B cell (primary cell): Measurements from ENCODE around the gene STK17A. TPM values are rescaled to one million over a fixed set of nuclear protein-coding genes. Genes with fewer than 3 reads are reported as not detected.

Source experiments
- ATAC-seq: fragments of 200-7000 bp; cut with Tn5 transposase; one replicate; pipeline ENCODE4 v1.10.0; 2021; ENCODE audit warnings: low read depth, mild to moderate bottlenecking, moderate number of reproducible peaks, moderate library complexity
- CTCF ChIA-PET: fragments of 350-600 bp; sonication (Branson Sonifier 250); formaldehyde crosslinking; loops from one replicate; lab custom pipeline; 2021; ENCODE audit warnings: antibody characterized with exemption, inconsistent platforms; lab: Charles Lee
- POLR2A ChIA-PET: fragments of 350-600 bp; sonication (Branson Sonifier 250); formaldehyde crosslinking; loops from one replicate; lab custom pipeline; 2021; ENCODE audit warnings: antibody characterized with exemption; lab: Charles Lee
- DNase-seq: peaks from one replicate; pipeline ENCODE4 v3.0.0; 2013
- H2AFZ ChIP-seq: 2 replicates; pipeline ENCODE4 v1.6.1; 2012; ENCODE audit warnings: mild to moderate bottlenecking, low read depth, low read length; ENCODE audit not compliant: insufficient read depth, poor library complexity, severe bottlenecking
- H3K27ac ChIP-seq, 2 donors: 1 replicate in 1 of 2; 2 replicates in 1 of 2; pipeline ENCODE4 v1.5.1; 2012 to 2013; ENCODE audit warnings: low read length in 2 of 2, mild to moderate bottlenecking in 2 of 2, moderate library complexity in 1 of 2
- H3K27me3 ChIP-seq, 4 experiments: fragments of 200-600 bp in 1 of 4; sonication (generic) in 1 of 4; replicated peaks in 1 of 4; 1 replicate in 2 of 4; 2 replicates in 2 of 4; pipeline versions ENCODE4 v1.6.1 to v1.7.0; 2013 to 2016; ENCODE audit warnings: low read length in 3 of 4, mild to moderate bottlenecking in 2 of 4, mixed read lengths in 1 of 4, moderate library complexity in 1 of 4; ENCODE audit not compliant: insufficient read depth in 4 of 4, control insufficient read depth in 3 of 4; ENCODE audit errors: control extremely low read depth in 1 of 4
- H3K36me3 ChIP-seq, 2 experiments: replicated peaks in 1 of 2; 1 replicate in 1 of 2; 2 replicates in 1 of 2; pipeline versions ENCODE4 v1.6.1 to v1.7.1; 2013; ENCODE audit warnings: low read length in 1 of 2; ENCODE audit not compliant: insufficient read depth in 2 of 2, control insufficient read depth in 1 of 2; ENCODE audit errors: control extremely low read depth in 1 of 2, extremely low read depth in 1 of 2
- H3K4me1 ChIP-seq, 2 donors: fragments of 200-600 bp in 1 of 2; sonication (generic) in 1 of 2; 1 replicate in 1 of 2; 2 replicates in 1 of 2; pipeline versions ENCODE4 v1.5.1 to v1.6.1; 2013 to 2017; ENCODE audit warnings: low read length in 2 of 2; ENCODE audit not compliant: control insufficient read depth in 2 of 2, insufficient read depth in 2 of 2
- H3K4me2 ChIP-seq: replicated peaks from 2 replicates; pipeline ENCODE3; 2012; ENCODE audit warnings: mild to moderate bottlenecking, low read depth, low read length; ENCODE audit not compliant: poor library complexity, severe bottlenecking
- H3K4me3 ChIP-seq, 5 experiments: fragments of 200-600 bp in 1 of 5; sonication (generic) in 1 of 5; 1 replicate in 3 of 5; 2 replicates in 2 of 5; pipeline versions ENCODE4 v1.5.1 to v1.7.0; 2011 to 2016; ENCODE audit warnings: low read length in 4 of 5, mild to moderate bottlenecking in 4 of 5, low read depth in 2 of 5, control low read depth in 1 of 5, moderate library complexity in 1 of 5; ENCODE audit not compliant: insufficient read depth in 1 of 5; ENCODE audit errors: control extremely low read depth in 1 of 5, extremely low read depth in 1 of 5
- H3K79me2 ChIP-seq: fragments of 200-600 bp; sonication (generic); one replicate; pipeline ENCODE4 v1.6.0; 2016; ENCODE audit warnings: low read length; ENCODE audit not compliant: control insufficient read depth, insufficient read depth
- H3K9ac ChIP-seq: fragments of 200-600 bp; sonication (generic); 2 replicates; pipeline ENCODE4 v1.6.1; 2017; ENCODE audit warnings: mild to moderate bottlenecking, low read length, moderate library complexity
- H3K9me3 ChIP-seq, 3 donors: one replicate each; pipeline versions ENCODE4 v1.6.1 to v1.7.1; 2013; ENCODE audit warnings: low read length in 2 of 3; ENCODE audit not compliant: control insufficient read depth in 2 of 3, insufficient read depth in 1 of 3; ENCODE audit errors: control extremely low read depth in 1 of 3
- H4K20me1 ChIP-seq: 2 replicates; pipeline ENCODE4 v1.6.0; 2012; ENCODE audit warnings: mild to moderate bottlenecking, low read length; ENCODE audit not compliant: insufficient read depth, control insufficient read depth, poor library complexity, severe bottlenecking
- H3K27ac Mint-ChIP-seq: one replicate; pipeline ENCODE4 v1.8.0; 2021; ENCODE audit warnings: mixed read lengths
- H3K27me3 Mint-ChIP-seq: one replicate; pipeline ENCODE4 v1.8.0; 2021; ENCODE audit warnings: mixed read lengths
- H3K4me1 Mint-ChIP-seq: one replicate; pipeline ENCODE4 v1.8.0; 2021; ENCODE audit warnings: mixed read lengths
- H3K4me3 Mint-ChIP-seq: one replicate; pipeline ENCODE4 v1.8.0; 2021; ENCODE audit warnings: mixed read lengths
- H3K9me3 Mint-ChIP-seq: one replicate; pipeline ENCODE4 v1.8.0; 2022; ENCODE audit warnings: mixed read lengths; ENCODE audit not compliant: insufficient read depth
- EZH2 ChIP-seq: IDR thresholded peaks from 2 replicates; pipeline ENCODE4 v1.6.1; 2012; ENCODE audit warnings: borderline replicate concordance, low read depth, mild to moderate bottlenecking, moderate library complexity, low read length; ENCODE audit not compliant: insufficient read depth, poor library complexity, severe bottlenecking
- WGBS: methylation state at CpG from one replicate; pipeline ENCODE4 v1.1.5; 2013; ENCODE audit warnings: missing lambda C conversion rate; ENCODE audit not compliant: insufficient coverage; 5-methylcytosine and 5-hydroxymethylcytosine counted together
- intact Hi-C: fragments of 100-400 bp; cut with micrococcal nuclease; formaldehyde crosslinking; loops from one replicate; pipeline ENCODE4 v1.10.0; 2022
- polyA plus RNA-seq: library from polyadenylated mRNA; depleted of rRNA; stranded (reverse); fragments of >200 nt; gene quantifications from 2 replicates; pipeline ENCODE4 v1.2.3, GENCODE V29; 2012
- total RNA-seq, 2 donors: library from RNA; stranded (reverse); fragments of 120-200 nt in 1 of 2; gene quantifications; 1 replicate in 1 of 2; 2 replicates in 1 of 2; pipeline versions ENCODE4 v1.2.3 to v1.2.4, GENCODE V29; 2013 to 2022
- TF ChIP-seq, protein P1 (sequence below): fragments of 200-600 bp; IDR thresholded peaks from one replicate; pipeline ENCODE4 v1.8.0; 2022; ENCODE audit warnings: antibody characterized with exemption, mild to moderate bottlenecking

STK17A gene
- total and polyA plus RNA-seq, 2 donors (not counting 1 experiment from before 2014, with no cell fraction given) = 72.8 to 111 TPM

DNA sequence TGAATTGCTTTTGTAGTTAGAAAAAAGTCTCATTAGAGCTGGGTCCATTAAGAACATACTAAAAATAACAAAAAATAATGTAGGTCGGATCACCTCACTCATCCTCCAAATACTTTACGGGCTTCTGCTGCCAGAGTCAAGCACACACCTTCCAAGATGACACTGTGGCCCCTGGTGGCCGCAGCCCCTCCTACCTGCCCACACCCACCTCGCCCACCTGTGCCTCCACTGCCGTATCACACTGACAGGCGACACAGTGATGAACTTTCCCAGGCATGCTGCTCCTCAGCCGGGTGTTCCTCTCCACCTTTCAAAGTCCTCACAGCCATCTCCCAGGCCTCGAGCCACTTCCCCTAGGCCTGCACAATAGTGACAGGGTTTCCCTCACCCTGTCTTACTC lies 60.9 kb downstream of the STK17A start:
- no peaks in the 10 kb centered on the region for H3K27me3 ChIP-seq
- no peak overlapping the region for H2AFZ ChIP-seq
- peaks cover 71% of the 10 kb centered on the region for H3K79me2 ChIP-seq
- no peaks in the 10 kb centered on the region for H4K20me1 ChIP-seq
- DNase-seq (no peak), ATAC-seq (no peak)
- ChIA-PET POLR2A (interaction anchor here (0.8 to 1.8 kb wide), 2 partner anchors 57 to 61 kb away, joined by 3 to 4 read pairs; partner anchors contain the start of gene STK17A), CTCF (interaction anchor here (1.2 to 10.9 kb wide), 4 partner anchors 17 to 59 kb away, joined by 4 to 203 read pairs (median 8); partner anchors contain the start of gene STK17A)
- H3K9me3 ChIP-seq = no peaks in the 10 kb centered on the region
- WGBS = 81% methylated on average over 7 of the region's 8 CpGs
- Mint-ChIP-seq H3K4me3 (peak overlapping the region; percentile 18), H3K9me3 (no peaks in the 10 kb centered on the region), H3K27me3 (no peaks in the 10 kb centered on the region), H3K4me1 (peaks cover 82% of the 10 kb centered on the region), H3K27ac (peak overlapping the region; percentile 88)
- intact Hi-C loops = no loop called here
- H3K9ac ChIP-seq = no peak overlapping the region
- H3K27ac ChIP-seq = peak overlapping the region in 1 of 2 donors; percentile 97
- peak overlapping the region; percentile 23 for H3K4me2 ChIP-seq
- TF ChIP-seq, protein P1, sequence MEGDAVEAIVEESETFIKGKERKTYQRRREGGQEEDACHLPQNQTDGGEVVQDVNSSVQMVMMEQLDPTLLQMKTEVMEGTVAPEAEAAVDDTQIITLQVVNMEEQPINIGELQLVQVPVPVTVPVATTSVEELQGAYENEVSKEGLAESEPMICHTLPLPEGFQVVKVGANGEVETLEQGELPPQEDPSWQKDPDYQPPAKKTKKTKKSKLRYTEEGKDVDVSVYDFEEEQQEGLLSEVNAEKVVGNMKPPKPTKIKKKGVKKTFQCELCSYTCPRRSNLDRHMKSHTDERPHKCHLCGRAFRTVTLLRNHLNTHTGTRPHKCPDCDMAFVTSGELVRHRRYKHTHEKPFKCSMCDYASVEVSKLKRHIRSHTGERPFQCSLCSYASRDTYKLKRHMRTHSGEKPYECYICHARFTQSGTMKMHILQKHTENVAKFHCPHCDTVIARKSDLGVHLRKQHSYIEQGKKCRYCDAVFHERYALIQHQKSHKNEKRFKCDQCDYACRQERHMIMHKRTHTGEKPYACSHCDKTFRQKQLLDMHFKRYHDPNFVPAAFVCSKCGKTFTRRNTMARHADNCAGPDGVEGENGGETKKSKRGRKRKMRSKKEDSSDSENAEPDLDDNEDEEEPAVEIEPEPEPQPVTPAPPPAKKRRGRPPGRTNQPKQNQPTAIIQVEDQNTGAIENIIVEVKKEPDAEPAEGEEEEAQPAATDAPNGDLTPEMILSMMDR = no peak
- no peak for TF ChIP-seq EZH2
- no peak overlapping the region for H3K4me3 ChIP-seq
- peaks cover 0 to 63% of the 10 kb centered on the region in 2 experiments for H3K36me3 ChIP-seq
- peaks cover 63 to 67% of the 10 kb centered on the region in 2 donors for H3K4me1 ChIP-seq

DNA sequence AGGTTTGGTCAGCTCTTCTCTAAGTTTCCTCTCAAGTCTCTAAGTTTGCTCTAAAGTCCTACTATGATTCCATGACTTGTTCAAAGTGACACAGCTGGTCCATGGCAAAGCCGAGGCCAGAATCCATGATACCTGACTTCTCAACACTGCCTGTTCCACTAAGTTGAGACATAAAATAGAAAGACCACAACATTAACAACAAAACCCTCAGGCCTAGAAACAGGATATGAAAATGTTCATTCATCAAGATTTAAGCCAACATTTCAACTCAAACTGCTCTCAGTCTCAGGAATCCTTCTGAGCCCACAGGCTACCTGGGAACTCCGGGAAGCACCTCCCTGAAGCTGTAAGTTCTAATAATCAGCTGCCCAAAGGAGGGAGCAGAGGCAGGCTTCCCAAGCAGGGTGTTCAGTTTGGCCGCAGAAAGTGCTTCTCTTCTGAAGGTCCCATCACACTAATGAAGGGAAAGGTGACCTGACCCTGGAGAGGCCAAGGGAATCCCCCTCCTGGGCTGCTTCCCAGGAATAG lies 62.9 kb downstream of the STK17A start:
- Histone ChIP-seq H3K79me2 (peaks cover 56% of the 10 kb centered on the region), H3K27ac (peak overlapping the region; percentile 87 to 97), H3K9ac (peak overlapping the region; percentile 70), H3K4me1 (peaks cover 78 to 79% of the 10 kb centered on the region in 2 donors), H4K20me1 (no peaks in the 10 kb centered on the region), H3K4me2 (peak overlapping the region; percentile 76), H3K27me3 (no peaks in the 10 kb centered on the region), H3K9me3 (no peaks in the 10 kb centered on the region), H3K36me3 (peaks cover 0 to 47% of the 10 kb centered on the region in 2 experiments), H2AFZ (no peak overlapping the region), H3K4me3 (peak overlapping the region in 2 of 5 experiments; percentile 8 to 50)
- DNase-seq (no peak), ATAC-seq (no peak)
- Mint-ChIP-seq H3K4me1 (peaks cover 83% of the 10 kb centered on the region), H3K27ac (peak overlapping the region; percentile 87), H3K27me3 (no peaks in the 10 kb centered on the region), H3K9me3 (no peaks in the 10 kb centered on the region), H3K4me3 (peak overlapping the region; percentile 81)
- CTCF ChIA-PET = interaction anchor here (1.1 to 10.9 kb wide), 5 partner anchors 25 to 193 kb away, joined by 3 to 203 read pairs (median 5); partner anchors contain the start of gene STK17A
- POLR2A ChIA-PET = interaction anchor here (1.6 to 6.1 kb wide), 2 partner anchors 26 to 62 kb away, joined by 4 to 68 read pairs; partner anchors contain the start of gene STK17A
- TF ChIP-seq, protein P1 = no peak
- no peak for TF ChIP-seq EZH2
- WGBS = 88% methylated on average over 3 of the region's 3 CpGs
- intact Hi-C loops = loop anchor here (5.0 kb wide), 1 partner anchor 33 kb away; no protein-coding TSS in a partner anchor
